ENCODE results near the gene CD79A.
"Not testable (repeated sequence)": the region's sequence is repeated elsewhere in the genome, so short reads cannot be mapped to it uniquely, and the experiment has no call there.

CD79A gene

GRCh38 chr19:41863209-41863931 is 13.7 kb upstream of the CD79A start:
- no peak for FAIRE-seq

- no peak for FAIRE-seq
These were observed 12.7 kb upstream of the CD79A start for GRCh38 chr19:41864374-41864773.

- FAIRE-seq: no peak
These were observed 10.8 kb upstream of the CD79A start for GRCh38 chr19:41866284-41866683.

- FAIRE-seq: no peak
These were observed 8.7 kb upstream of the CD79A start for GRCh38 chr19:41868120-41868988.

- FAIRE-seq: no peak
These were observed 8.1 kb upstream of the CD79A start for GRCh38 chr19:41868989-41869300.

GRCh38 chr19:41869374-41869955 is 7.6 kb upstream of the CD79A start:
- FAIRE-seq: no peak

GRCh38 chr19:41870401-41870873 is 6.6 kb upstream of the CD79A start:
- FAIRE-seq: peak; percentile 97

GRCh38 chr19:41871573-41872383 is 5.3 kb upstream of the CD79A start:
- peak; percentile 72 for FAIRE-seq

GRCh38 chr19:41872384-41872774 is 4.7 kb upstream of the CD79A start:
- FAIRE-seq: no peak

- FAIRE-seq: peak; percentile 98
These were observed 4.1 kb upstream of the CD79A start for GRCh38 chr19:41872775-41873647.

- FAIRE-seq: not testable (repeated sequence)
These were observed 1.1 kb upstream of the CD79A start for GRCh38 chr19:41875973-41876372.

GRCh38 chr19:41877916-41878905 is 1.1 kb downstream of the CD79A start:
- no peak for FAIRE-seq

GRCh38 chr19:41879080-41879479 is 2.0 kb downstream of the CD79A start:
- FAIRE-seq: no peak

- no peak for FAIRE-seq
These were observed 2.7 kb downstream of the CD79A start for GRCh38 chr19:41879670-41880328.

- no peak for FAIRE-seq
These were observed 3.2 kb downstream of the CD79A start for GRCh38 chr19:41880329-41880708.

- FAIRE-seq: no peak
These were observed 5.7 kb downstream of the CD79A start, which contains the start of gene ARHGEF1 for GRCh38 chr19:41882568-41883462. Gene ARHGEF1 (plus strand): TSS chr19:41883184. CDS start chr19:41888083, 4,899 bp downstream.

GRCh38 chr19:41883463-41883820 is 6.4 kb downstream of the CD79A start:
- FAIRE-seq: no peak

- FAIRE-seq: peak; percentile 97
These were observed 7.0 kb downstream of the CD79A start for GRCh38 chr19:41883821-41884733.

Data from G401.6 (cell line).